T-helper 2 cell (primary cell): ENCODE data around the gene CEP83.
"Not testable (repeated sequence)": the region's sequence is repeated elsewhere in the genome, so short reads cannot be mapped to it uniquely, and the experiment has no call there.

Source experiments
- DNase-seq, 5 experiments: peaks; one replicate each; pipeline versions ENCODE4 v3.0.0 to v3.0.0-alpha.2; 2012 to 2022
- total RNA-seq, 2 donors: gene quantifications; one replicate each; lab custom pipeline; 2026; lab: John Stamatoyannopoulos, UW

Gene CEP83, protein sequence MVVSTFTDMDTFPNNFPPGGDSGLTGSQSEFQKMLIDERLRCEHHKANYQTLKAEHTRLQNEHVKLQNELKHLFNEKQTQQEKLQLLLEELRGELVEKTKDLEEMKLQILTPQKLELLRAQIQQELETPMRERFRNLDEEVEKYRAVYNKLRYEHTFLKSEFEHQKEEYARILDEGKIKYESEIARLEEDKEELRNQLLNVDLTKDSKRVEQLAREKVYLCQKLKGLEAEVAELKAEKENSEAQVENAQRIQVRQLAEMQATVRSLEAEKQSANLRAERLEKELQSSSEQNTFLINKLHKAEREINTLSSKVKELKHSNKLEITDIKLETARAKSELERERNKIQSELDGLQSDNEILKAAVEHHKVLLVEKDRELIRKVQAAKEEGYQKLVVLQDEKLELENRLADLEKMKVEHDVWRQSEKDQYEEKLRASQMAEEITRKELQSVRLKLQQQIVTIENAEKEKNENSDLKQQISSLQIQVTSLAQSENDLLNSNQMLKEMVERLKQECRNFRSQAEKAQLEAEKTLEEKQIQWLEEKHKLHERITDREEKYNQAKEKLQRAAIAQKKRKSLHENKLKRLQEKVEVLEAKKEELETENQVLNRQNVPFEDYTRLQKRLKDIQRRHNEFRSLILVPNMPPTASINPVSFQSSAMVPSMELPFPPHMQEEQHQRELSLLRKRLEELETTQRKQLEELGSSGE
- total RNA-seq, result 17.1 to 23.3 reads per million in 2 donors

DNA sequence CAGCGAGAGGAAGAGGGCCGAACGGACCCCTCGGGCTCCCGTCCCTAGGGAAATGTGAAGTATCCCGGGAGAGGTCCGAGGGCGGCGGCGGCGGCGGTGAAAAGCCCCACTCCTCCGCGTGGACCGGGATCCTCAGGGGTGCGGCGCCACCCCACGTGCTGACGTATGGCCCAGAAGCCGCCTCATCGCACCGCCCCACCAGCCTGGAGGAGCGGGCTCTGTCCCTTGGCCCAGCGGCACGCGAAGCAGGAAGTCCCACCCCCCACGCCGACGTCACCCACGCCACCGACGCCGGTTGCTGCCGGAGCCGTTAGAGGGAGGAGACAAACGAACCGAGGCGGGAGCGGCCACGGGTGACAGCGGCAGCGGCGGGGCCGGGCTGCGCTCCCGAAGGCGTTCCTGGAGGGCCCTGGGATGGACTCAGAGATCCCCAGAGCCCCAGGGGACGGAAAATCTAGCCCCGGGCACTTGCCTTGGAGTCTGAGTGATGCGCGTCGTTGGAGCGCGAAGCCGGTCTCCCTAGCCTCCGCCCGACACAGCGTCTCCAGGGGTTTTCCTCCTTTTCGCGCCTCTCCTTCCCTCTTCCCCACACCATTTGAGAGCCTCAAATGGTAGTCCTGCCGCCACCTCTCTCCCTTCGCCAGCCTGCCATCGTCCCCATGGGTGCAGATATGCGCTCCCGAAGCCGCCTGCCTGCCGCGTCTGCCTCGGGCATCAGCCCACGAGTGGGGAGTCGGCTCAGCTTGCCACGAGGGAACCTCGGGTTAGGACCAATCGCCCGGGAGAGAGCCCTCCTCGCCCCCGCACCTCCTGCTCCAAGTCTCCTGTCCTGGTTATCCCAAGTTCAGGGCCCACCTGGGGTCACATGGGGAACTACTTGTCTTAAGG is at the start of gene CEP83:
TSS of gene CEP83 (minus strand) at position 140 of the 888 bp plus-strand sequence. CDS start 47,377 bp downstream, outside the sequence.
- DNase-seq, result peak; percentile 89 to 98 (median 95)

DNA sequence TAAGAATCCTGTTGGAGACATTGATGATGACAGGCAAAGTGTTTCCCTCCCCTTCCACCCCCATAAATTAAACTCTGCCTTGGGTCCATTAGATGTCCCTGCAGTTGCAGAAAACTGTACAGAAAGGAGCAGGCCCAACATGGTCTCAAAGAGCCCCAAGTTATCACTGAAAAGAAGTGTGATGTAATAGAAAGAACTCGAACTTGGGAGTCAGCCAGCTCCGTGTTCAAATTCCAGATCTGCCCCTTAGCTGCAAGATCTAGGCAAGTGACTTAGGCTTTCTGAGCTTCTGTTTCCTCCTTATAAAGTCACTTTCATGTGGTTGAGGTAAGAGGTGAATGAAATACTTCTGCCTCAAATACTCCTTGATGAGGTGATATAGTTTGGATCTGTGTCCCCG is 49.6 kb upstream of the CEP83 start:
- no peak for DNase-seq

DNA sequence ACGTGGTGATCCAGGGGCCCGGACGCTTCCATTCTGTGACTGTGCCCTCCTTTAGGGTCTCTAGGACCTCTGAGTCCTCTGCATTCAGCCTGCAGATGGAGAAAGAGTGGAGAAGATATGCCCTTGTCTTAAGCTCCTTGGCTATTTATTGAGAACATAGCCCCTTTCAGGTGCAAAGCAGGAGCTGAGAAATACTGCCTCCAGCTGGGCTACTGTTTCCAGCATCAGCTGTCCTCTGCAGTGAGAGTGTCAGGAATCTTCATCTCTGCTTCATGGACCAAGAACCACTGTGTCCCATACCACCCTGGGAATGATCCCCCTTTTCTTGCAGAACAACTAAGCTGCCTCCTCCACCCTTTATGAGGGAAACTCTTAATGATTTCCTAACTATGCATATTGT is 47.8 kb upstream of the CEP83 start:
- no peak for DNase-seq

DNA sequence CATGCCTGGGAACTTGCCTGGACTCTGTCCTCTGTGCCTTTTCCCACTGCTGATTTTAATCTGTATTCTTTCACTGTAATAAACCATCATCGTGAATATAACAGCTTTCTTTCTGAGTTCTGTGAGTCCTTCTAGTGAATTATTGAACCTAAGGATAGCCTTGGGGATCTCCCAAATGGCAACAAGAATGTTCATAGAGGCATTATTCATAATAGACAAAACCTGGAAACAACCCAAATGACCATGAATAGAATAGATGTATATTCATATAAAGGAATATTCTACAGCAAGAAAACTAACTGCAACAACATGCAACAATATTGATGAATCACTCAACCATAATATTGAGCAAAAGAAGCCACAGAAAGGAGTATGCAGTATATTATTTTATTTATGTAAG is 44.7 kb upstream of the CEP83 start:
- no peak for DNase-seq

DNA sequence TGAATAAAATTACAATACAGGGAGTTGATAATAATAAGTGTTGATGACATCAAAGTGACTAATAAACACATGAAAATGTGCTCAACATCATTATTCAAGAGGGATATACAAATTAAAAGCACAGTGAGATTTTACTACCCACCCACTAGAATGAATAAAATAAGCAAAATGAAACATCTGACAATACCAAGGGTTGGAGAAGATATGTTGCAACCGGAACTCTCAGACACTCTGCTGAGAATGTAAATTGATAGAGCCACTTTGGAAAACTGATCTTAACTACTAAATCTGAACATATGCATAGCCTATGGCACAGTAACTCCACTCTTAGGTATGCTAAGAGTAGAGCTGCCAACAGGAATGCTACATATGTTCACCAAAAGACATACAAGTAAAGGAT is 44.0 kb upstream of the CEP83 start:
- no peak for DNase-seq

DNA sequence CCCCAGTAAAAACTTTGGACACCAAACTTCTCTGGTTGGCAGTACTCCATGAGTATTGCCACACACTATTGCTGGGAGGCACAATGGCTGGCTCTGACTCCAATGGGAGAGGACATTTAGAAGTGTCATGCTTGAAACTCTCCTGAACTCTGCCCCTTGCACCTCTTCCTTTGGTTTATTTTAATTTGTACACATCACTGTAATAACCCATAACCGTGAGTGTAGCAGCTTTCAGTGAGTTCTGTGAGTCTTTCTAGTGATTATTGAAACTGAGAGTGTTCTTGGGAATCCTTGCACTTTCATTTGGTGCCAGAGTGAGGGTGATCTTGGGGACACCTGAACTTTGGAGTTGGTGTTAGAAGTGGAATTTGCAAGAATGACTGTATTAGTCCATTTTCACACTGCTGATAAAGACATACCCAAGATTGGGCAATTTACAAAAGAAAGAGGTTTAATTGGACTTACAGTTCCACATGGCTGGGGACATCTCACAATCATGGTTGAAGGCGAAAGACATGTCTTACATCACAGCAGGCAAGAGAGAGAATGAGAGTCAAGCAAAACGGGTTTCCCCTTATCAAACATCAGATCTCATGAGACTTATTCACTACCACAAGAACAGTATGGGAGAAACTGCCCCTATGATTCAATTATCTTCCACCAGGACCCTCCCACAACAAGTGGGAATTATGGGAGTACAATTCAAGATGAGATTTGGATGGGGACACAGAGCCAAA is 41.3 kb upstream of the CEP83 start:
- DNase-seq, result peak in 1 of 5 experiments; percentile 4

DNA sequence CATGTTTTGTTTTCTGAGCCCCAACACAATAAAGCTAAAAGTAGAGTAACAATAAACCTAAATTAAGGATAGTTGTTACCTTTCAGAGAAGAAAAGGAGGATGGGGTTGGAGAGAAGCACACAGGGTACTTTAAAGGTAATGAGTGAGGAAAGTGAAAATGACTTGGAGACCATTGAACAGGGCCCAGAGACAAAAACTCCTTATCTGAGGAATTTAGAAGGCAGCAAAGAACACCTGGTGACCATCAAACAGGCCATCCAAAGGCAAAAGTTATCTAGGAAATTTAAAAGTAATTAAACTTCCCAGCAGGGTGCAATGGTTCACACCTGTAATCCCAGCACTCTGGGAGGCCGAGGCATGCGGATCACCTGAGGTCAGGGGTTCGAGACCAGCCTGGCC is 39.0 kb upstream of the CEP83 start:
- no peak for DNase-seq

DNA sequence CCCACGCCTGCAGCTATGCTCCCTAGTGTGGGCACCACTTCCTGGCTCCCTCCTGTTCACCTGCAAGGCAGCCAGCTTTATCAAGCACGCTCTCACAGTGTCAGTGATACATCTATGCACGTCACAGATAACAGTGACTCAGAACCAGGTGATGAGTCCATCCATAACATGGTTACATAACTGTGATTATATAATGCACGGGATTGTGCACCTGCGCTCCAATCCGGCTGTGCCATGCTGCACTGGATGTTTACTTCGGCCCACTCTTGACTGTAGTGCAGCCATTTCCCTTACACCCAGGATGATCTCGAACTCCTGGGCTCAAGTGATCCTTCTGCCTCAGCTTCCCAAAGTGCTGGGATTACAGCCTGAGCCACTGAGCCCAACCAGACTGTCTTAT is 38.4 kb upstream of the CEP83 start:
- DNase-seq, result peak in 1 of 5 experiments; percentile 35

DNA sequence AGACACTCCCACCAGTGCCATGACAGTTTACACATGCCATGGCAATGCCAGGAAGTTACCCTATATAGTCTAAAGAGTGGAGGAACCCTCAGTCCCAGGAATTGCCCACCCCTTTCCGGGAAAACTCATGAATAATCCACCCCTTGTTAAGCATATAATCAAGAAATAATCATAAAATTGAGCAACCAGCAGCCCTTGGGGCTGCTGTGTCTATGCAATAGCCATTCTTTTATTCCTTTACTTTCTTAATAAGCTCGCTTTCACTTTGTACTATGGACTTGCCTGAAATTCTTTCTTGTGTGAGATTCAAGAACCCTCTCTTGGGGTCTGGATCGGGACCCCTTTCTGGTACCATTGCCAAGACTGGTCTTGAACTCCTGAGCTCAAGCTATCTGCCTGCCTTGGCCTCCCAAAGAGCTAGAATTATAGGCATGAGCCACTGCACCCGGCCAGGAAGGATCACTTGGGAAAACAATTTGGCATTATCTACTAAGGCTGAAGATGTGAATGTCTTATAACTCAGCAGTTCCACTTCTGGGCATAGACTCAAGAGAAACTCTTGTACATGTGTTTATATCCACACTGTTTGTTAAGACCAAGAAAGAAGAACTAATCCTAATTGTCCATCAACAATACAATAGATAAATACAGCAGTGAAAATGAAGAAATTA is 35.9 kb upstream of the CEP83 start:
- no peak for DNase-seq

DNA sequence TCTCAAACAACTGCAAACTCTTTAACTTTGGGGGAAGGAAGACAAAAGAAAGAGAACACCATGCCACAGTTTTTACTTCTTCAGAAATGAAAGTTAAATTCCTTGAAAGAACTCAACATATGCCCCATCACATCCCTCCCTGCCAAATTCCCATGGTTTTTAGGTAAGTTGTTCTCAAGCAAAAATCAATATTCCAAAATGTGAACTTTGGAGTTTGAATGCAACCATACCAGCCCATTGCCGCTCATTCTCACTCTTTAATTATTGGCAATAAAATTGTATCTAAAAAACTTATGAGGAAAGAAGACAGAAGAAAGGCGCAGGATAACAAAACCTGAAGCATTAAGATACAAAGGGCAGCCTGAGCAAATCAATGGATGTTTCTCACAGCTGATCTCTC is 31.8 kb upstream of the CEP83 start:
- no peak for DNase-seq

DNA sequence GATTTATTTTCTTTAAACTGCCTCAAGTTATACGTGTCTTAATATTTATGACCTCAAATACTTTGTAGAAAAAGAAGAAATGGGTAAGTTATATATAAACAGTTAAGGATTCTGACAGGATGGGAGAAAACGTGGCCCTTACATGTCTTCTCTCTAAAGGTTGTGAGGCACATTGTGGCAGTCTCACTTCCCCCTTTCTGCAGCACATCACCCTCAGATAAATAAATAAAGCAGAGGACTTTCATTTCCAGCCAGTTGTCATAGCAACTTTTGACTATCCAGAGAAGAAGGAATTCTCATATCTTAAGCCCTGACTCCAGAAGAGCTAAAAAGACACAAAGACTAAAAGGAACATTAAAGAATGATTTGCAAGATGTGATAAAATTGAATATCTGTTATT is 28.8 kb upstream of the CEP83 start:
- DNase-seq, result no peak

DNA sequence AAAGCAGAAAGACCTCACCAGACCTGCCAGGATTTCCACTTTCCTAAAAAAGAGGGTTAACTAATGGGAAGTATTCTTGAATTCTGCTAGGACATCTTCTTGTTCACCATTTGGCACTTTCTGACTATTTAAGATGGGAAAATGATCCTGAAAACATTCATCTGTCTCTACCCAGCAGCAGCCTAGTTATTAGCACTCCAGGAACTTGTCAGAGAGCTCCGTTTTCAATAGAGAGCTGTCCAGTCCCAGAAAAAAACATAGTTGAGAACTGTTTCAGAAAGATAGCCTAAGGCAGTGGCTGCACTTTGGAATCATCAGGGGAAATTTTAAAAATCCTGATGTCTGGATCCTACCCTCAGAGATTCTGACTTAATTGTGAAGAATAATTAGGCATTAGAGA is 22.1 kb upstream of the CEP83 start:
- no peak for DNase-seq

DNA sequence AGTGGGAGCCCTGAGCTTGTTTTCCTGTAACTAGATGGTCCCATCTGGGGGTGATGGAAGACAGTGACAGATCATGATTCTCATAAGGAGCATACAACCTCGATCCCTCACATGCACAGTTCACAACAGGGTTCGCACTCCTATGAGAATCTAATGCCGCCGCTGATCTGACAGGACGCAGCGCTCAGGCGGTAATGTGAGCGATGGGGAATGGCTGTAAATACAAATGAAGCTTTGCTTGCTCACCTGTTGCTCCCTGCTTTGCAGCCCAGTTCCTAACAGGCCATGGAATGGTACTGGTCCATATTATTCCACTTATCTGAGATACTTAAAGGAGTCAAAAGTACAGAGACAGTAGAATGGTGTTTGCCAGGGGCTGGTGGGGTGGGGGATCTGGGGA is 9.9 kb upstream of the CEP83 start:
- no peak for DNase-seq

DNA sequence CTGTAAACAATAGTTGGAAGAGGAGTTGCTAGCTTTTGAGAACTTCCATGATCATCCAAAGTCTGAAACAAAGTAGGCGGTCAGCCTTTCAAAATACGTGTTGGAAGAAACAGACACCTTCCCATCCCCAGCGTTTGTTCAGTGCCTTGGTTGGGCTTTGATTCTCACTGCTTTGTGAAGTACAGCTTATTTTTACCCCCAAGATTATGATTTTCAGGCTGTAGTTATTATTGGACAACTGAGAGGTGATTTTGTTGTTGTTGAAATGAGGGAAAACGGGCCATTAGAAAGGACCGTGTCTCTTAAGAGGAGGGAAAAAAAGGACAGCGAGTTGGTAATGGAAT is 921 bp upstream of the CEP83 start:
- no peak for DNase-seq

DNA sequence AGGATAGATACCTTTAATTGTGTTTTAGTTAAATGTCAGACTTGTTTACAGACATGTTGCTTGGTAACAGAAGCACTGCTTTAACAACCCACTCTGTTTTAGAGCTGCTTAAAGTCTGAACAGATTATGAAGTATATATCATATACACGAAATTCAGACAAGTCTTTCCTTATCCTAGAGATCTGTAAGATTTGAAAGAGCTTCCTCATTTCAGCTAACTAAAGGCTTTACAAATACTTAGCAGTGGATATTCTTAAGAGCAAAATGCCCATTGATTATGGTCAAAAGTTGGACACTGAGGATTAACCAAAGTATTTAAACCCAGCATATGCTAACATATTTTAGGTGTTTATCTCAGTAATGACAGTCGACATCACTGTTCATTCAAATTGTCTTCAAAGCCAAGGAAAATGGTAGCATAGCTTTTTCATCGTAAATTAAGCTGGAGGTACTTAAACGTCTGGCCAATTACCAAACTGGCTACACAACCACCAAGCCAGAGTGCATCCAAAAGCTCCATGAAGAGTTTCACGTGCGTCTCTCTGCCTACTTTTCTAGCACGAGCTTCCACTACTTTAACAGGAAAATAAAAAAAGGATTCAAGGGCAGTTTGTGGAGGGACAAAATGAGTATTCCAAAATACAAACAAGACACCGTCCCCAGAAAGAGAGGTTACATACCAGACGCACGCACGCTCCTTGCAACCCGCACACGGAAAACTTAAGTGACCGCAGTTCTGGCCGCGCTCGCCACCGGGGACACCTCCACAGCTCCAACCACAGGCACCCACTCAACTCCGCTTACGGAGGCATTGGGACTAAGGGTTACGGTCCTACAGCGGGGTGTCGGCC is 565 bp downstream of the CEP83 start:
- DNase-seq, result peak in 1 of 5 experiments; percentile 43

DNA sequence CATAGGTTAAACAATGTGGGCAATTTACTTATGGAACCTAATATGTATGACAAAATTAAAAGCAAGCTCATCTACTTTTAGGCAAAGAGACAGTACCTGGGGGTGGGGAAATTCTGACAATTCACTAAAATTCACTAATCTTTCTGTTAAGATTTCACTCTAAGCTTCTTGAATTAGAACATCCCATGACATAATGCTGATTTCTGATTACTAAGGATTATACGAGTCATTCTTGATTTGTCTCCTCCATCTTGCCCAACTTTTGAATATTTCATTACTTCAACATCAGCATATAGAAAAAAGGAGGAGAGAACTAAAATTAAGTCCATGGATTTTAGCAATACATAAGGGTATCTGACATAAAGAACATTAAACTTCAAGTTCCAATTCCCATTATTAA is 2.4 kb downstream of the CEP83 start:
- DNase-seq, result no peak

DNA sequence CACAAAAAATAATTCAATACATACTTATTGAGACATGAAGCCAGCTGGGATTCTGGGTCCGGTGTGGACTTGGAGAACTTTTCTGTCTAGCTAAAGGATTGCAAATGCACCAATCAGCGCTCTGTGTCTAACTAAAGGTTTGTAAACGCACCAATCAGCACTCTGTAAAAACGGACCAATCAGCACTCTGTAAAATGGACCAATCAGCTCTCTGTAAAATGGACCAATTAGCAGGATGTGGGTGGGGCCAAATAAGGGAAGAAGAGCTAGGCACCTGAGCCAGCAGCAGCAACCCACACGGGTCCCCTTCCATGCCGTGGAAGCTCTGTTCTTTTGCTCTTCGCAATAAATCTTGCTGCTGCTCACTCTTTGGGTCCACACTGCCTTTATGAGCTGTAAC is 5.3 kb downstream of the CEP83 start:
- not testable (repeated sequence) for DNase-seq

DNA sequence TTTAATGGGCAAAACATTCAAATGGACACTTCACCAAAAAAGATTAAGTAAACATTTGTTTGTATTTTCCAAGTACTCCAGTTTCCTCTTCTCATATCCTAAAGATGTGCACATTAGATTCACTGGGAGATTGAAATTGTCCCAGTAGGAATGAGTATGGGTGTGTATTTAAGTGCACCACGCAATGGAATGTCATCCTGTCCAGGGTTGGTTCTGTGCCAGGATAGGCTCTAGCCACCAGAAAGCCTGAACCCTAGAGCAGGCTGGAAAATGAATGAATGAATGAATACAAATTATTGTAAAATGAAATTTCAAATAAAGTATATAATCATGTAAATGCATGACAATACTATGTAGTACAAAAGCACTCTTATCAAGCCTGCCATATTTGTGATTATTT is 14.0 kb downstream of the CEP83 start:
- DNase-seq, result no peak

DNA sequence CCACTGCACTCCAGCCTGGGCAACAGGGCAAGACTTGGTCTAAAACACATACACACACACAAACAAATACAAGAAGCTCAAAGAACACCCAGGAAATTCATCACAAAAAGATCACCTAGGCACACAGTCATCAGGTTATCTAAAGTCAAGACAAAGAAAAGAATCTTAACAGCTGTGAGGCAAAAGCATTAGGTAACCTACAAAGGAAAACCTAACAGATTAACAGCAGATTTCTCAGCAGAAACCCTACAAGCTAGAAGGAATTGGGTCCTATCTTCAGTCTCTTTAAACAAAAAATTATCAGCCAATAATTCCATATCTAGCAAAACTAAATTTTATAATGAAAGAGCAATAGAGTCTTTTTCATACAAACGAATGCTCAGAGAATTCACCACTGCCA is 22.4 kb downstream of the CEP83 start:
- no peak for DNase-seq

DNA sequence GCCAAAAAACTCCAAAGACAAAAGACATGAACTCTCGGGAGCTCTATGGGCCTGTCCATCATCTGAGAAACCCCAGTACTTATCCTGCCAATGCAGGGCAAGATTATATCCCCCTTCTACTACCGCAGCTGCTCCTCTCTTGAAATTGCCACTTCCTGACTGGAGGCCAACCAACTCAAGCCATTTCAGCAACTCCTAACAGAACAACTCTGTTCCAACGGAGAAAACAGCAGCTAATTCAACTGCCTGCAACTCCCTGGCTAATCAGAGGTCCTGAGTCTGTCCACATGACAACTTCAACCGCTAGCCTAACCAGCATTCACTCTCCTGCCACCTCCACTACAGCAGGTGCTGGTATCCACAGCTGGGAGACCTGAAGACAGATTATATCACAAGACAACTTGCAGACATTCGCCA is 24.1 kb downstream of the CEP83 start:
- DNase-seq, result peak in 1 of 5 experiments; percentile 2

DNA sequence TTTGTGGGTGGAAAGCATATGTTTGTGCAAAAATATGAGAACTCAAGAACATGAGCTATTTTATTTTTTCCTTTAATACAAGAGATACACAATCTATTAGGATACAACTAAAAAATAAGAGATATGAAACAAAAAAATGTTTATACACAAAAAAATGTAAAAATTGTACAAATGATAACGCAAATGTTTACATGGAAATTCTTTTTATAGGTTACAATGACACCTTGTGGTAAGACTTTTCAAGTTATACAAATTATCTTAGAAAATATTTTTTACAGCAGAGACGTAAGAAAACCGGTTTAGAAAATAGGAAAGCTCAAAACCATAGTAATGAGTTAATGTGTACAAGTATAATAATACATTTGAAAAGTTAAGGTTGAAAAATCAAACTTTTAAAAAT is 25.5 kb downstream of the CEP83 start:
- peak in 1 of 5 experiments; percentile 19 for DNase-seq
